ENCODE results near the gene LRRC37A2.
"Not testable (repeated sequence)": the region's sequence is repeated elsewhere in the genome, so short reads cannot be mapped to it uniquely, and the experiment has no call there.

DNA sequence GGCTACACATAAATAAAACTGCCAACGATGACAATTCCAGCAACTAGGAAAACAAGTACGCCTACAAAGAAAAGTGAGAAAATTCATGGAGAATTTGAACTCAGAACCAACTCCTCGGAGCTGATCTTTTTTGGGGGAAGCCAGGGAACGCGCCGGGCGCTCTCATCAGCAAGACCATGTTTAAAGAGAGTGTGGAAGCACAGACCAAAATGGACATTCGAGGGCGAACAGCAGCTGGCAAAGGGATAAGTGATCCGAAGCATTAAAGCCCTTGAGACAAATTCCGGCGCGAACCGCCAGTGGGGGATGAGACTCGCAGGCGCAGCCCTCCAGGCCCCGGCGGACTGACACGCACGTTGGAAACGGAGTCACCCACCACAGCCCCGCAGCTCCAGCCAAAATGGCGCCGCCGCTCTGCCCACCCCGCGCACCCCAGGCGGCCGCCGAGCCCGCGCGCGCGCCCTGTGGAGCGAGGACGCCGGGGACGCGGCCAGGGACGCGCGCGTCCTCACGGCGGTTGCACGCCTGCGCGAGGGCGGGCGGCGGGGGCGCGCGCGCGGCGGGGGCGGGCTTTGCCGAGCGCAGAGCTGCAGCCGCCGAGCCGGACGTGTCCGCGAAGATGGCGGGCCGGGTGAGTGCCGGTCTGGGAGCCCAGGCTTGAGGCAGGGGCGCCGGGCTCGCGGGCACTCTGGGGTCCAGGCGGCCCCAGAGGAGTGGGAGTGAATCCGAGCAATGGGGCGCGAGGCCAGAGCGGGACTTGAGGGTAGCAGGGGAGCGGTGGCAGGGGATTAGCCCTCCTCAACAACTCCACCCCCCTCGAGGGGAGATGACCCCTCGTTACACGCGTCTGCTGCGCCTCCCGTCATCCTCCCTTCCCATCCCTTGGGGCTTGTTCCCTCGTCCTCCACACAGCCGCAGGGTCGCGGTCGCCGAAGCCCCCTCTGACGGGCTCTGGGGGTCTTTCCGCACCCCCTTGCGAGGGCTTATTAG is 78.2 kb downstream of the LRRC37A2 start, which contains the start of gene NSF:
- not testable (repeated sequence) for TF ChIP-seq PAX5 (IDR thresholded peaks at IDR 0.05; ENCODE audit: insufficient read depth, low read length, severe bottlenecking); POU2F2 (IDR thresholded peaks at IDR 0.05; ENCODE audit: low read depth, low read length)
